WTC11 (cell line): ENCODE results near the gene LGR6. TPM values are rescaled to one million over a fixed set of nuclear protein-coding genes. Genes with fewer than 3 reads are reported as not detected.

ENCODE experiments used
- ATAC-seq: fragments of 200-7000 bp; cut with Tn5 transposase; 2 replicates; pipeline ENCODE4 v1.10.0; 2021; ENCODE audit warnings: mild to moderate bottlenecking, moderate library complexity
- CTCF ChIA-PET: fragments of 300-600 bp; sonication (Branson Sonifier 250); formaldehyde crosslinking; loops from one replicate; lab custom pipeline; 2021; ENCODE audit warnings: antibody characterized with exemption; lab: Charles Lee
- POLR2A ChIA-PET: fragments of 350-600 bp; sonication (Branson Sonifier 250); formaldehyde crosslinking; loops from one replicate; lab custom pipeline; 2021; ENCODE audit warnings: antibody characterized with exemption; lab: Charles Lee
- DNase-seq: peaks from one replicate; pipeline ENCODE4 v3.0.0; 2021; ENCODE audit warnings: low spot score
- H3K27ac Mint-ChIP-seq: 2 replicates; pipeline ENCODE4 v1.8.0; 2021; ENCODE audit warnings: mixed read lengths
- H3K27me3 Mint-ChIP-seq: 2 replicates; pipeline ENCODE4 v1.8.0; 2021; ENCODE audit warnings: low read depth, mild to moderate bottlenecking, moderate library complexity, mixed read lengths
- H3K36me3 Mint-ChIP-seq: 2 replicates; pipeline ENCODE4 v1.8.0; 2021; ENCODE audit warnings: mixed read lengths
- H3K4me1 Mint-ChIP-seq: 2 replicates; pipeline ENCODE4 v1.8.0; 2022; ENCODE audit warnings: mixed read lengths
- H3K4me3 Mint-ChIP-seq: 2 replicates; pipeline ENCODE4 v1.8.0; 2021; ENCODE audit warnings: mild to moderate bottlenecking, moderate library complexity, mixed read lengths
- H3K9me3 Mint-ChIP-seq: 2 replicates; pipeline ENCODE4 v1.8.0; 2021; ENCODE audit warnings: mixed read lengths
- AR ChIP-seq: fragments of 250-450 bp; sonication (Bioruptor Pico); IDR thresholded peaks from 2 replicates; pipeline ENCODE4 v1.9.0; 2021; ENCODE audit warnings: mild to moderate bottlenecking
- ATF6 ChIP-seq: sonication (generic); formaldehyde crosslinking; IDR thresholded peaks from 2 replicates; pipeline ENCODE4 v1.8.1; 2023; ENCODE audit warnings: mild to moderate bottlenecking, missing genetic modification reagents
- CDX4 ChIP-seq: fragments of 250-450 bp; sonication (Bioruptor Pico); IDR thresholded peaks from 2 replicates; pipeline ENCODE4 v1.9.0; 2021; ENCODE audit warnings: moderate library complexity, mild to moderate bottlenecking, inconsistent platforms, borderline replicate concordance
- CREM ChIP-seq: sonication (generic); formaldehyde crosslinking; IDR thresholded peaks from 2 replicates; pipeline ENCODE4 v1.8.1; 2022; ENCODE audit warnings: mild to moderate bottlenecking, missing genetic modification reagents, moderate library complexity
- E2F4 ChIP-seq: sonication (generic); formaldehyde crosslinking; IDR thresholded peaks from 2 replicates; pipeline ENCODE4 v1.8.1; 2022; ENCODE audit warnings: low read depth, mild to moderate bottlenecking, moderate library complexity, missing genetic modification reagents, borderline replicate concordance
- IRF1 ChIP-seq: sonication (generic); formaldehyde crosslinking; IDR thresholded peaks from 2 replicates; pipeline ENCODE4 v1.8.0; 2023; ENCODE audit warnings: missing genetic modification reagents
- IRF2 ChIP-seq: sonication (generic); formaldehyde crosslinking; IDR thresholded peaks from 2 replicates; pipeline ENCODE4 v1.8.0; 2022; ENCODE audit warnings: low read depth, missing genetic modification reagents, borderline replicate concordance
- MXD4 ChIP-seq: fragments of 250-450 bp; sonication (Bioruptor Pico); IDR thresholded peaks from 2 replicates; pipeline ENCODE4 v1.8.0; 2021; ENCODE audit warnings: mild to moderate bottlenecking, moderate library complexity, borderline replicate concordance
- OVOL2 ChIP-seq: fragments of 250-450 bp; sonication (Bioruptor Pico); IDR thresholded peaks from 2 replicates; pipeline ENCODE4 v1.9.0; 2021; ENCODE audit warnings: mild to moderate bottlenecking, borderline replicate concordance
- ZNF263 ChIP-seq: sonication (generic); formaldehyde crosslinking; IDR thresholded peaks from 2 replicates; pipeline ENCODE4 v1.8.1; 2022; ENCODE audit warnings: low read depth, mild to moderate bottlenecking, moderate library complexity, missing genetic modification reagents
- ZNF317 ChIP-seq: sonication (generic); formaldehyde crosslinking; IDR thresholded peaks from 2 replicates; pipeline ENCODE4 v1.8.1; 2023; ENCODE audit warnings: low read depth, mild to moderate bottlenecking, moderate library complexity, missing genetic modification reagents, borderline replicate concordance
- ZNF396 ChIP-seq: fragments of 250-450 bp; sonication (Bioruptor Pico); IDR thresholded peaks from 2 replicates; pipeline ENCODE4 v1.8.0; 2021; ENCODE audit warnings: mild to moderate bottlenecking, moderate library complexity, borderline replicate concordance
- ZNF416 ChIP-seq: fragments of 250-450 bp; sonication (Bioruptor Pico); IDR thresholded peaks from 2 replicates; pipeline ENCODE4 v1.9.0; 2021; ENCODE audit warnings: mild to moderate bottlenecking, inconsistent platforms
- total RNA-seq: library from RNA; stranded (reverse); gene quantifications from 3 replicates; pipeline ENCODE4 v1.2.3, GENCODE V29; 2021
- TF ChIP-seq, protein P1 (sequence below): sonication (generic); formaldehyde crosslinking; IDR thresholded peaks from 2 replicates; pipeline ENCODE4 v1.8.1; 2023; ENCODE audit warnings: mild to moderate bottlenecking, moderate library complexity, missing genetic modification reagents

The LGR6 gene
- total RNA-seq, 1 experiment from 2014 or later: 1.1 TPM

GRCh38 chr1:202361701-202362100 lies 168.1 kb downstream of the LGR6 start (continued):
- TF ChIP-seq ATF6: no peak
- no peak for TF ChIP-seq MXD4 (CRISPR knock-in tag)
- TF ChIP-seq ZNF416: no peak
- no peak for TF ChIP-seq IRF1 (CRISPR knock-in tag)

DNA sequence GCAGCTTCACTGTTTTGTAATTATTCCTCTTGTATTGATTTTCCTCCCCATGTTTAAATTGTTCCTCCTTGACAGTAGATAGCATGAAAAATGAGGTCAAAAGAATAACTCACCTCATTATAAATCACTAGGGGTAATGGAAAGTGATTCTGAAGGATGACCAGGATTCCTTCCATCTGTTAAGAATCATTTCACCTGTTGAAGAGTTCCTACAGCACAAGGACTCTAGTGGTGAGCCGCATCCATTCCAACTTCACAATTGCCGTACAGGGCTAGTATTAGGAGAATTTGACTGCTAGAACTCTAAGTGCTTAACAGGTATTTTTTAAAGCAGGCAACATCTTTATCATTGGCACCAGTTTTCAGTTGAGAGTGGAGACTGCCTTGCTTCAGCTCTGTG lies 168.6 kb downstream of the LGR6 start:
- Mint-ChIP-seq H3K27ac (peak overlapping the region; percentile 96), H3K4me1 (peaks cover 54% of the 10 kb centered on the region), H3K36me3 (peaks cover 12% of the 10 kb centered on the region), H3K27me3 (no peaks in the 10 kb centered on the region; the same call in 1 of the 2 replicates), H3K4me3 (peak overlapping the region; percentile 26), H3K9me3 (peaks cover 9% of the 10 kb centered on the region)
- ATAC-seq (peak; percentile 60), DNase-seq (no peak)
- no peak for TF ChIP-seq ZNF317
- TF ChIP-seq, protein P1, sequence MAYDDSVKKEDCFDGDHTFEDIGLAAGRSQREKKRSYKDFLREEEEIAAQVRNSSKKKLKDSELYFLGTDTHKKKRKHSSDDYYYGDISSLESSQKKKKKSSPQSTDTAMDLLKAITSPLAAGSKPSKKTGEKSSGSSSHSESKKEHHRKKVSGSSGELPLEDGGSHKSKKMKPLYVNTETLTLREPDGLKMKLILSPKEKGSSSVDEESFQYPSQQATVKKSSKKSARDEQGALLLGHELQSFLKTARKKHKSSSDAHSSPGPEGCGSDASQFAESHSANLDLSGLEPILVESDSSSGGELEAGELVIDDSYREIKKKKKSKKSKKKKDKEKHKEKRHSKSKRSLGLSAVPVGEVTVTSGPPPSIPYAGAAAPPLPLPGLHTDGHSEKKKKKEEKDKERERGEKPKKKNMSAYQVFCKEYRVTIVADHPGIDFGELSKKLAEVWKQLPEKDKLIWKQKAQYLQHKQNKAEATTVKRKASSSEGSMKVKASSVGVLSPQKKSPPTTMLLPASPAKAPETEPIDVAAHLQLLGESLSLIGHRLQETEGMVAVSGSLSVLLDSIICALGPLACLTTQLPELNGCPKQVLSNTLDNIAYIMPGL (CRISPR knock-in tag): no peak
- no peak for TF ChIP-seq CDX4
- TF ChIP-seq AR (CRISPR knock-in tag): no peak
- TF ChIP-seq IRF1 (CRISPR knock-in tag): no peak
- no peak for TF ChIP-seq ZNF263 (CRISPR knock-in tag)
- no peak for TF ChIP-seq E2F4 (CRISPR knock-in tag)
- POLR2A ChIA-PET: no interaction called here
- CTCF ChIA-PET: no interaction called here

- CTCF ChIA-PET: no interaction called here
- ATAC-seq: peak; percentile 38
- no peak for DNase-seq
- Mint-ChIP-seq H3K36me3 (peaks cover 8% of the 10 kb centered on the region), H3K4me3 (no peak overlapping the region), H3K27ac (peak overlapping the region; percentile 82), H3K27me3 (no peaks in the 10 kb centered on the region; the same call in 1 of the 2 replicates), H3K9me3 (peaks cover 4% of the 10 kb centered on the region; the same call in 1 of the 2 replicates), H3K4me1 (peaks cover 47% of the 10 kb centered on the region)
- no peak for TF ChIP-seq OVOL2 (CRISPR knock-in tag)
- no peak for TF ChIP-seq IRF2 (CRISPR knock-in tag)
- TF ChIP-seq ZNF396 (CRISPR knock-in tag): no peak
- TF ChIP-seq CREM (CRISPR knock-in tag): no peak
- POLR2A ChIA-PET: interaction anchor here (0.9 kb wide), 1 partner anchor 17 kb away, joined by 3 read pairs; no protein-coding TSS in a partner anchor
These were observed 171.7 kb downstream of the LGR6 start for GRCh38 chr1:202365092-202365815.
